ENCODE data around the gene MTMR4. TPM values are rescaled to one million over a fixed set of nuclear protein-coding genes. Genes with fewer than 3 reads are reported as not detected.

MTMR4 gene
- total and polyA plus RNA-seq, 2 experiments from 2014 or later, result 29.9 to 30.4 TPM

DNA sequence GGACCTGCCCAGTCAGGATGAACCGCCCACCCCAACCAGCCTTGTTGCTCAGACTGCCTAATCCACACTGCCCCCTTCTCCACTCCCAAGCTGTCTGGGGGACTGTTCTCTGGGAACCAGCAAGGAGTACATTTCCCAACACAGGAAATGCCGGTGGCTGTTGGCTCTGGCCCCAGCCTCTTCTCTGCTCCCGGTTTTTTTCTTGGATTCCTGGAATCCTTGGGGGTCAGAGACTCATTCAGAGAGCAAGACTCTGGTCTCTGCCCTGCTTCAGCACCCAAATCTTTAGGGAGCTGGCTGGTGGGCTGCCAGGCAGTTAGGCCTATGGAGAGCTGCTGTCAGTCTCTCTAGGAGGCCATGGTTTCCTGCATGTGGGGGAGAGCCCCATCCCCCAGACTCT lies 10.8 kb upstream of the MTMR4 start:
- TF ChIP-seq, protein P1, sequence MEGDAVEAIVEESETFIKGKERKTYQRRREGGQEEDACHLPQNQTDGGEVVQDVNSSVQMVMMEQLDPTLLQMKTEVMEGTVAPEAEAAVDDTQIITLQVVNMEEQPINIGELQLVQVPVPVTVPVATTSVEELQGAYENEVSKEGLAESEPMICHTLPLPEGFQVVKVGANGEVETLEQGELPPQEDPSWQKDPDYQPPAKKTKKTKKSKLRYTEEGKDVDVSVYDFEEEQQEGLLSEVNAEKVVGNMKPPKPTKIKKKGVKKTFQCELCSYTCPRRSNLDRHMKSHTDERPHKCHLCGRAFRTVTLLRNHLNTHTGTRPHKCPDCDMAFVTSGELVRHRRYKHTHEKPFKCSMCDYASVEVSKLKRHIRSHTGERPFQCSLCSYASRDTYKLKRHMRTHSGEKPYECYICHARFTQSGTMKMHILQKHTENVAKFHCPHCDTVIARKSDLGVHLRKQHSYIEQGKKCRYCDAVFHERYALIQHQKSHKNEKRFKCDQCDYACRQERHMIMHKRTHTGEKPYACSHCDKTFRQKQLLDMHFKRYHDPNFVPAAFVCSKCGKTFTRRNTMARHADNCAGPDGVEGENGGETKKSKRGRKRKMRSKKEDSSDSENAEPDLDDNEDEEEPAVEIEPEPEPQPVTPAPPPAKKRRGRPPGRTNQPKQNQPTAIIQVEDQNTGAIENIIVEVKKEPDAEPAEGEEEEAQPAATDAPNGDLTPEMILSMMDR (IDR thresholded peaks at IDR 0.05; ENCODE audit: low read depth, low read length), result no peak
- Histone ChIP-seq H3K36me3 (no peaks in the 10 kb centered on the region), H3K27ac (no peak overlapping the region), H3K4me1 (ENCODE audit: low read depth) (no peaks in the 10 kb centered on the region), H3K4me3 (no peak overlapping the region), H3K9me3 (ENCODE audit: low read depth) (no peaks in the 10 kb centered on the region), H3K27me3 (peaks cover under 1% of the 10 kb centered on the region)
- peak in 1 of 2 donors; percentile 99 for DNase-seq (ENCODE audit: low read depth in 1 of 2, low spot score in 1 of 2)

DNA sequence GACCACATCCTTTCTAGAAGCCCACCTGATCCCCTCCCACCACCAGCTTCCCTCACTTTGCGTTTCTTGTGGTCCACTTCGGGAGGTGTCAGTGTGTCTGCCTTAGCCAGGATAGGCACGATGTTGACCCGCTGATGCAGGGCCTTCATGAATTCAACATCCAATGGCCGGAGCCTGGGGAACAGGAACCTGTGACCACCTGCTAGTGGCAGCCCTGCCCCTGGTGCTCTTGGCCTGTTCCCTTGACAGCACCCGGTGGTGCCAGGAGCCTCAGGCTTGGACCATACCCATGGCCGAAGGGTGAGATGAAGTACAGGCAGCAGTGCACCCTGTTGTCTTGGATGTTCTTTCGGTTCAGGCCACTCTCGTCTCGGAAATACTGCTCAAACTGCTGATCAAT lies 7.2 kb upstream of the MTMR4 start:
- Histone ChIP-seq H3K27me3 (no peaks in the 10 kb centered on the region), H3K36me3 (no peaks in the 10 kb centered on the region), H3K4me3 (no peak overlapping the region), H3K4me1 (ENCODE audit: low read depth) (peaks cover 8% of the 10 kb centered on the region), H3K9me3 (ENCODE audit: low read depth) (no peaks in the 10 kb centered on the region), H3K27ac (no peak overlapping the region)
- TF ChIP-seq, protein P1 (IDR thresholded peaks at IDR 0.05; ENCODE audit: low read depth, low read length), result no peak
- no peak for DNase-seq (ENCODE audit: low read depth in 1 of 2, low spot score in 1 of 2)

DNA sequence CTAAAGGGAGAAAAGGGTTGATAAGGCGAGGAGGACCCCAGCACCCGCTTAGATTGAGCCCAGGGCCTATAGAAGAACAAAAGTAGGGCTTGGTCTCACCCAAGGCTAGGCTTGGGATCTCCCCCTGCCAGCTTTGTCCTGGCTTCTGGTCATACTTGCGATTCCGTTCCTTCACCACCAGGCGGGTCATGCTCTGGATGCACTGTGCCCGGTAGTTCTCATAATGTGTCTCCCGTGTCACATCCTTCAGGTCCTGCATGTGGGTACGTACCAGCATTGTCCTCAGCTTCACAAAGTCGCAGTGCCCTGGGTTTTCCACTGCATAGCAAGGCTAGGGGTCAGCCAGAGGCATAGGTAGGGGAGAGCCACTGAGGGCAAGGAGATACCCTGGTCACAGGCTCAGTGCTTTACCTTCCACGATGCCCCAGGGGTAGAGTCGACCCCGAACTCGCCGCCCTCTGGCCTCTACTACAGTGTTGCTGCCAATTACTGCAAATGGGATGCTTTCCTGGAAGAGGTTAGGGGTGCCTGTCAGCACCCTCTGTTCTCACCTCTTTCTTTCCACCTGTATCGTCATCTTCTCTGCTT lies 6.5 kb upstream of the MTMR4 start:
- no peaks in the 10 kb centered on the region for H3K9me3 ChIP-seq (ENCODE audit: low read depth)
- TF ChIP-seq, protein P1 (IDR thresholded peaks at IDR 0.05; ENCODE audit: low read depth, low read length), result peak; percentile 50
- no peaks in the 10 kb centered on the region for H3K36me3 ChIP-seq
- H3K4me3 ChIP-seq, result no peak overlapping the region
- no peaks in the 10 kb centered on the region for H3K27me3 ChIP-seq
- H3K27ac ChIP-seq, result no peak overlapping the region
- peaks cover 9% of the 10 kb centered on the region for H3K4me1 ChIP-seq (ENCODE audit: low read depth)
- DNase-seq (ENCODE audit: low read depth in 1 of 2, low spot score in 1 of 2), result peak; percentile 43 to 52

DNA sequence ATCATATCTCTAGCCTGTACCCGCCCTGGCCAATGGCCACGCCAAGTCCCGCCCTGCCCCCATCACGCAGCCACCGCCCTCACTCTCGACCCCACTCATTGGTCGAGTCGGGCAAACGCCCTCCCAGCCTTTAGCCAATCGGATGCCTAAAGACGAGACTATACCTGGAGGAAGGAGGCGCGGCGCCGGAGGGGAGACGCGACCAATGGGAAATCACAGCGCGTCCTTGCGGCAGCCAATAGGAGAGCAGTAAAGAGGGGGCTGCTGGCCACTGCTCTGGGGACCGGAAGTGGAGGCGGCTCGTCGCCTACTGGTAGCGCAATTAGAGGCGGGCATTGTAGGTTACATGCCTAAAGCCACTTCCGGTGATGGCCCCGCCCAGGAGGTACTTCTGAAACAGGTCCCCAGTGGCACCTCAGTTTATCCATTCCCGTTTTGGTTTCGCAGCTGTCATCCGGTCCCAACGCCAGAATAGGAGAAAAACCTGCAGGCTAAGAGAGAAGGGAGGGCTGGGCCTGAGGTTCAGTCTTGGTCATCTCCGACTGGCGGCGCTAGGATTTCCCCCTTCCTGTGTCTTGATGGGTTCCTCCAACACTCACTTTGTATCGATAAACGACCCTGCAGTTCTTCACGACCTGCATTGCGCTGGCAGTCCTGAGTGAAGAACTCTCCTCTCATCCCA lies 3.6 kb upstream of the MTMR4 start:
- Histone ChIP-seq H3K4me1 (ENCODE audit: low read depth) (peaks cover 13% of the 10 kb centered on the region), H3K27me3 (no peaks in the 10 kb centered on the region), H3K36me3 (no peaks in the 10 kb centered on the region), H3K9me3 (ENCODE audit: low read depth) (no peaks in the 10 kb centered on the region), H3K4me3 (peak overlapping the region; percentile 89), H3K27ac (peak overlapping the region; percentile 95)
- TF ChIP-seq, protein P1 (IDR thresholded peaks at IDR 0.05; ENCODE audit: low read depth, low read length), result no peak
- DNase-seq (ENCODE audit: low read depth in 1 of 2, low spot score in 1 of 2), result peak; percentile 100

DNA sequence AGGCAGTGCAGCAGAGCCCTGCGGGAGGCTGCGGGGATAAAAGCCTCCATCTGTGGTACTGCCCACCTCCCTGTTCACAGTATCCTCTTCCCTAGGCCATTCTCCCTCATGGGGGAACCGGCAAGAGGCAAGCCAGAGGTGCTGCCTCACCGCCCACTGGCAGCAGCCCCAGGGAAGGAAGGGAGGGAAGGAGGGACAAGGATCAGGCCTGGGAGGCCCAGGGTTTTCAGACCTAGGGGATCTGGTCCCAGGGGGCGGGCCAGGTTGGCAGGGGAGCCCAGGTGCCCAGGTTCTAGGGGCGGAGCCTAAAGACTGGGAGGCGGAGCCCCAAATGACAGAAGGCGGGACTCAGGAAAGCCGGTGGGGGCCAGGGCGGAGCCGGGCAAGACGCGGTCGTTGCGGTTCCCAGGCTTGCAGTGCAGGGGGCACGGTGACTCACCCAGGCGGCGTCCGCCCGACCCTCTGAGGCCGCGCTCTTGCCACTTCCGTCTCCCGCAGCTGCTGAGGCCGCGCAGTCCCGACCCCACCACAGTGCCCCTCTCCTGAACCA lies 3.0 kb upstream of the MTMR4 start:
- no peak for DNase-seq (ENCODE audit: low read depth in 1 of 2, low spot score in 1 of 2)
- TF ChIP-seq, protein P1 (IDR thresholded peaks at IDR 0.05; ENCODE audit: low read depth, low read length), result no peak
- peaks cover 13% of the 10 kb centered on the region for H3K4me1 ChIP-seq (ENCODE audit: low read depth)
- H3K36me3 ChIP-seq, result no peaks in the 10 kb centered on the region
- H3K27me3 ChIP-seq, result no peaks in the 10 kb centered on the region
- H3K27ac ChIP-seq, result peak overlapping the region; percentile 95
- H3K9me3 ChIP-seq (ENCODE audit: low read depth), result no peaks in the 10 kb centered on the region
- H3K4me3 ChIP-seq, result peak overlapping the region; percentile 78
